MM.1S (cell line): ENCODE data around the gene SPRED1.

Source experiments
- DNase-seq: peaks from one replicate; pipeline ENCODE4 v3.0.0-alpha.2; 2015
- H2AFZ ChIP-seq: fragments of 300-600 bp; sonication (generic); 2 replicates; pipeline ENCODE4 v1.6.0; 2016; ENCODE audit warnings: antibody characterized with exemption, low read length
- H3F3A ChIP-seq: fragments of 300-600 bp; sonication (generic); 2 replicates; pipeline ENCODE4 v1.6.1; 2016; ENCODE audit warnings: mild to moderate bottlenecking, antibody characterized with exemption, low read length, moderate library complexity, mixed read lengths; ENCODE audit not compliant: insufficient read depth
- H3K27ac ChIP-seq: fragments of 300-600 bp; sonication (generic); 2 replicates; pipeline ENCODE4 v1.5.1; 2016; ENCODE audit warnings: mild to moderate bottlenecking, low read length
- H3K27me3 ChIP-seq: fragments of 300-600 bp; sonication (generic); replicated peaks from 2 replicates; pipeline ENCODE4 v1.6.0; 2016; ENCODE audit warnings: low read length; ENCODE audit not compliant: insufficient read depth
- H3K36me3 ChIP-seq: fragments of 300-600 bp; sonication (generic); replicated peaks from 2 replicates; pipeline ENCODE4 v1.6.1; 2016; ENCODE audit warnings: mild to moderate bottlenecking, low read length, mixed read lengths; ENCODE audit not compliant: insufficient read depth
- H3K4me1 ChIP-seq: fragments of 300-600 bp; sonication (generic); 2 replicates; pipeline ENCODE4 v1.6.1; 2016; ENCODE audit warnings: low read length, mixed read lengths
- H3K4me2 ChIP-seq: fragments of 300-600 bp; sonication (generic); 2 replicates; pipeline ENCODE4 v1.6.0; 2016; ENCODE audit warnings: low read depth, low read length
- H3K4me3 ChIP-seq: fragments of 300-600 bp; sonication (generic); 2 replicates; pipeline ENCODE4 v1.5.1; 2016; ENCODE audit warnings: low read length, mixed read lengths
- H3K79me2 ChIP-seq: fragments of 300-600 bp; sonication (generic); 2 replicates; pipeline ENCODE4 v1.6.1; 2016; ENCODE audit warnings: mixed run types, low read length, mixed read lengths
- H3K9ac ChIP-seq: fragments of 300-600 bp; sonication (generic); 2 replicates; pipeline ENCODE4 v1.6.1; 2016; ENCODE audit warnings: low read length, mixed read lengths
- H3K9me2 ChIP-seq: fragments of 300-600 bp; sonication (generic); replicated peaks from 2 replicates; pipeline ENCODE4 v1.6.1; 2016; ENCODE audit warnings: mild to moderate bottlenecking, low read length, mixed read lengths; ENCODE audit not compliant: insufficient read depth
- H3K9me3 ChIP-seq: fragments of 300-600 bp; sonication (generic); replicated peaks from 2 replicates; pipeline ENCODE4 v1.6.1; 2016; ENCODE audit warnings: mild to moderate bottlenecking, low read length, mixed read lengths; ENCODE audit not compliant: insufficient read depth
- H4K20me1 ChIP-seq: fragments of 300-600 bp; sonication (generic); 2 replicates; pipeline ENCODE4 v1.6.1; 2016; ENCODE audit warnings: mild to moderate bottlenecking, low read length, moderate library complexity, mixed read lengths; ENCODE audit not compliant: insufficient read depth
- CTCF ChIP-seq: fragments of 300-600 bp; sonication (generic); IDR thresholded peaks from 2 replicates; pipeline ENCODE4 v1.5.1; 2016; ENCODE audit warnings: antibody characterized with exemption, low read length, mixed read lengths
- EZH2 ChIP-seq: fragments of 300-600 bp; sonication (generic); optimal IDR thresholded peaks from 2 replicates; pipeline ENCODE3; 2017; ENCODE audit warnings: low read depth, mild to moderate bottlenecking, antibody characterized with exemption, low read length, mixed read lengths
- EZH2phosphoT487 ChIP-seq: fragments of 300-600 bp; sonication (generic); IDR thresholded peaks from 2 replicates; pipeline ENCODE4 v1.6.1; 2018; ENCODE audit warnings: antibody characterized with exemption, low read length

The SPRED1 gene

DNA sequence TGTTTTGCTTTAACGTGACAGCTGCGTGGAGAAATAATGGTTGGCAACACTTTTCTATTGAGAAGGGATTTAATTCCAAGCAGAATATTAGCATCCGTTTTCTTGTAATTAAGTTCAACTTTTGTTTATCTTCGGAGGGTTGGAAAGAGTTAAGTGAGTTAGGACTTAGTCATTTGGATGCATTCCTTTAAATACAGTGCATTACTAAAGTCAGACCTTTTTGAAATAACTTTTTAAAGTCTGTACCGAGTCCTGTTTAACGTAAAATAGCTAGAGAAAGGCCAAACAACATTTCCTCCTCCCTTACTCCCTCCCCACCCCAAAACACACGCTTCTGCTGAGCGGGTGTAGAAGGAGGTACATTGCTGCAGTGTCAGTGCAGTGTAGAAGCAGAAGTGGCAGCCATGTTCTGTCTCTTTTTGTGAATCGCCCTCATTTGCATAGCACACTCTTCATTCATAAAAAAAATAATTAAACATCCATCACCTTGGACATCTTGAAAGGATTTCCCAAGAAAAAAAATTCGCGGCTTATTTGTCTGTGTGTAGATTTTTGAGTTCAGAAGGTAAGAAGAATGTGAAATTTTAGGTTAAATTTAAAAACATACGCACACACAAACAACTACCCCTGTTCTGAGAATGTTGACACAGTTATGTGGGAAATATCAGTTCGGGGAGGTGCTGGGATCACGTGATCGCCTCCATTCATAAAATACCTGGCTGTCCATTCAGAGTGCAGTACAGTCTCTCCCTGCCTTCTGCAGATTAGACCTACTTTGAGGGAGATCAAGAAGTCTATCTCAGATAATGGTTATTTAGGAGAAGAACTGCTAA is 1.6 kb downstream of the SPRED1 start:
- Histone ChIP-seq H3K79me2 (peaks cover 68% of the 10 kb centered on the region), H3K4me2 (peak overlapping the region; percentile 78), H2AFZ (no peak overlapping the region), H3F3A (peaks cover 28% of the 10 kb centered on the region), H3K4me3 (peak overlapping the region; percentile 92), H3K9ac (peak overlapping the region; percentile 74), H4K20me1 (peaks cover 18% of the 10 kb centered on the region), H3K4me1 (peaks cover 14% of the 10 kb centered on the region), H3K9me3 (no peaks in the 10 kb centered on the region), H3K27me3 (no peaks in the 10 kb centered on the region), H3K9me2 (no peaks in the 10 kb centered on the region), H3K36me3 (no peaks in the 10 kb centered on the region), H3K27ac (peak overlapping the region; percentile 55; the same call in 1 of the 2 replicates)
- TF ChIP-seq EZH2phosphoT487, result no peak
- no peak for TF ChIP-seq CTCF
- no peak for TF ChIP-seq EZH2
- peak; percentile 78 for DNase-seq

- no peak overlapping the region for H2AFZ ChIP-seq
- H3K9me3 ChIP-seq, result no peaks in the 10 kb centered on the region
- H3K4me2 ChIP-seq, result peak overlapping the region; percentile 78
- peaks cover 25% of the 10 kb centered on the region for H3F3A ChIP-seq
- H3K4me3 ChIP-seq, result no peak overlapping the region
- TF ChIP-seq EZH2phosphoT487 (no peak), CTCF (no peak), EZH2 (no peak)
- peaks cover 12% of the 10 kb centered on the region for H3K4me1 ChIP-seq
- no peak for DNase-seq
- H3K27ac ChIP-seq, result no peak overlapping the region
- no peaks in the 10 kb centered on the region for H3K36me3 ChIP-seq
- peaks cover 29% of the 10 kb centered on the region for H4K20me1 ChIP-seq
- no peak overlapping the region for H3K9ac ChIP-seq
- H3K79me2 ChIP-seq, result peaks cover 82% of the 10 kb centered on the region
- H3K27me3 ChIP-seq, result no peaks in the 10 kb centered on the region
- no peaks in the 10 kb centered on the region for H3K9me2 ChIP-seq
These were observed 3.1 kb downstream of the SPRED1 start for GRCh38 chr15:38255690-38256089.

GRCh38 chr15:38257676-38258075 is 5.0 kb downstream of the SPRED1 start:
- H3K27me3 ChIP-seq, result no peaks in the 10 kb centered on the region
- no peak overlapping the region for H3K27ac ChIP-seq
- TF ChIP-seq EZH2phosphoT487 (no peak), EZH2 (no peak), CTCF (no peak)
- H3K79me2 ChIP-seq, result peaks cover 100% of the 10 kb centered on the region
- DNase-seq, result no peak
- H3K9me2 ChIP-seq, result no peaks in the 10 kb centered on the region
- no peaks in the 10 kb centered on the region for H3K9me3 ChIP-seq
- H3F3A ChIP-seq, result peaks cover 11% of the 10 kb centered on the region
- H3K4me2 ChIP-seq, result no peak overlapping the region
- no peaks in the 10 kb centered on the region for H3K36me3 ChIP-seq
- H3K4me3 ChIP-seq, result no peak overlapping the region
- H3K9ac ChIP-seq, result no peak overlapping the region
- peaks cover 36% of the 10 kb centered on the region for H4K20me1 ChIP-seq
- no peak overlapping the region for H2AFZ ChIP-seq
- peaks cover 9% of the 10 kb centered on the region; the same call in 1 of the 2 replicates for H3K4me1 ChIP-seq
